MM.1S (cell line): ENCODE results near the gene DPYSL5.
"Not testable (repeated sequence)": the region's sequence is repeated elsewhere in the genome, so short reads cannot be mapped to it uniquely, and the experiment has no call there.

Source experiments
- DNase-seq: peaks from one replicate; pipeline ENCODE4 v3.0.0-alpha.2; 2015
- H2AFZ ChIP-seq: fragments of 300-600 bp; sonication (generic); 2 replicates; pipeline ENCODE4 v1.6.0; 2016; ENCODE audit warnings: antibody characterized with exemption, low read length
- H3F3A ChIP-seq: fragments of 300-600 bp; sonication (generic); 2 replicates; pipeline ENCODE4 v1.6.1; 2016; ENCODE audit warnings: mild to moderate bottlenecking, antibody characterized with exemption, low read length, moderate library complexity, mixed read lengths; ENCODE audit not compliant: insufficient read depth
- H3K27ac ChIP-seq: fragments of 300-600 bp; sonication (generic); 2 replicates; pipeline ENCODE4 v1.5.1; 2016; ENCODE audit warnings: mild to moderate bottlenecking, low read length
- H3K27me3 ChIP-seq: fragments of 300-600 bp; sonication (generic); replicated peaks from 2 replicates; pipeline ENCODE4 v1.6.0; 2016; ENCODE audit warnings: low read length; ENCODE audit not compliant: insufficient read depth
- H3K36me3 ChIP-seq: fragments of 300-600 bp; sonication (generic); replicated peaks from 2 replicates; pipeline ENCODE4 v1.6.1; 2016; ENCODE audit warnings: mild to moderate bottlenecking, low read length, mixed read lengths; ENCODE audit not compliant: insufficient read depth
- H3K4me1 ChIP-seq: fragments of 300-600 bp; sonication (generic); 2 replicates; pipeline ENCODE4 v1.6.1; 2016; ENCODE audit warnings: low read length, mixed read lengths
- H3K4me2 ChIP-seq: fragments of 300-600 bp; sonication (generic); 2 replicates; pipeline ENCODE4 v1.6.0; 2016; ENCODE audit warnings: low read depth, low read length
- H3K4me3 ChIP-seq: fragments of 300-600 bp; sonication (generic); 2 replicates; pipeline ENCODE4 v1.5.1; 2016; ENCODE audit warnings: low read length, mixed read lengths
- H3K79me2 ChIP-seq: fragments of 300-600 bp; sonication (generic); 2 replicates; pipeline ENCODE4 v1.6.1; 2016; ENCODE audit warnings: mixed run types, low read length, mixed read lengths
- H3K9ac ChIP-seq: fragments of 300-600 bp; sonication (generic); 2 replicates; pipeline ENCODE4 v1.6.1; 2016; ENCODE audit warnings: low read length, mixed read lengths
- H3K9me2 ChIP-seq: fragments of 300-600 bp; sonication (generic); replicated peaks from 2 replicates; pipeline ENCODE4 v1.6.1; 2016; ENCODE audit warnings: mild to moderate bottlenecking, low read length, mixed read lengths; ENCODE audit not compliant: insufficient read depth
- H3K9me3 ChIP-seq: fragments of 300-600 bp; sonication (generic); replicated peaks from 2 replicates; pipeline ENCODE4 v1.6.1; 2016; ENCODE audit warnings: mild to moderate bottlenecking, low read length, mixed read lengths; ENCODE audit not compliant: insufficient read depth
- H4K20me1 ChIP-seq: fragments of 300-600 bp; sonication (generic); 2 replicates; pipeline ENCODE4 v1.6.1; 2016; ENCODE audit warnings: mild to moderate bottlenecking, low read length, moderate library complexity, mixed read lengths; ENCODE audit not compliant: insufficient read depth
- CTCF ChIP-seq: fragments of 300-600 bp; sonication (generic); IDR thresholded peaks from 2 replicates; pipeline ENCODE4 v1.5.1; 2016; ENCODE audit warnings: antibody characterized with exemption, low read length, mixed read lengths
- EZH2 ChIP-seq: fragments of 300-600 bp; sonication (generic); optimal IDR thresholded peaks from 2 replicates; pipeline ENCODE3; 2017; ENCODE audit warnings: low read depth, mild to moderate bottlenecking, antibody characterized with exemption, low read length, mixed read lengths
- EZH2phosphoT487 ChIP-seq: fragments of 300-600 bp; sonication (generic); IDR thresholded peaks from 2 replicates; pipeline ENCODE4 v1.6.1; 2018; ENCODE audit warnings: antibody characterized with exemption, low read length

Gene DPYSL5

GRCh38 chr2:26812731-26813130 lies 35.2 kb upstream of the DPYSL5 start:
- no peaks in the 10 kb centered on the region for H3K36me3 ChIP-seq
- peaks cover 6% of the 10 kb centered on the region; the same call in 1 of the 2 replicates for H3K27me3 ChIP-seq
- H3K9ac ChIP-seq: no peak overlapping the region
- no peaks in the 10 kb centered on the region for H3K9me3 ChIP-seq
- no peaks in the 10 kb centered on the region for H4K20me1 ChIP-seq
- no peak overlapping the region for H3K4me2 ChIP-seq
- DNase-seq: no peak
- H3K9me2 ChIP-seq: no peaks in the 10 kb centered on the region
- no peaks in the 10 kb centered on the region for H3K4me1 ChIP-seq
- H3K79me2 ChIP-seq: no peaks in the 10 kb centered on the region
- TF ChIP-seq EZH2 (no peak), EZH2phosphoT487 (no peak), CTCF (no peak)
- H3F3A ChIP-seq: no peaks in the 10 kb centered on the region
- no peak overlapping the region for H3K4me3 ChIP-seq
- no peak overlapping the region for H3K27ac ChIP-seq
- no peak overlapping the region for H2AFZ ChIP-seq

GRCh38 chr2:26814072-26814765 lies 33.7 kb upstream of the DPYSL5 start:
- H3K27ac ChIP-seq, H3K4me1 ChIP-seq, H3K4me2 ChIP-seq, H3K36me3 ChIP-seq, H3K79me2 ChIP-seq, H3K9ac ChIP-seq, H2AFZ ChIP-seq, DNase-seq, H4K20me1 ChIP-seq, H3K4me3 ChIP-seq, H3F3A ChIP-seq, H3K9me3 ChIP-seq, H3K9me2 ChIP-seq: not testable (repeated sequence)
- peaks cover 10% of the 10 kb centered on the region for H3K27me3 ChIP-seq

GRCh38 chr2:26816893-26817292 lies 31.0 kb upstream of the DPYSL5 start:
- Histone ChIP-seq H3F3A (no peaks in the 10 kb centered on the region), H3K9ac (no peak overlapping the region), H3K9me3 (no peaks in the 10 kb centered on the region), H2AFZ (no peak overlapping the region), H3K27me3 (peaks cover 7% of the 10 kb centered on the region), H3K4me3 (no peak overlapping the region), H3K79me2 (no peaks in the 10 kb centered on the region), H3K4me2 (no peak overlapping the region), H3K9me2 (no peaks in the 10 kb centered on the region), H4K20me1 (no peaks in the 10 kb centered on the region), H3K27ac (no peak overlapping the region), H3K36me3 (no peaks in the 10 kb centered on the region), H3K4me1 (no peaks in the 10 kb centered on the region)
- TF ChIP-seq EZH2phosphoT487 (no peak), CTCF (no peak), EZH2 (no peak)
- peak; percentile 31 for DNase-seq

GRCh38 chr2:26818255-26818654 lies 29.7 kb upstream of the DPYSL5 start:
- no peaks in the 10 kb centered on the region for H3F3A ChIP-seq
- no peak overlapping the region for H3K9ac ChIP-seq
- no peaks in the 10 kb centered on the region for H3K4me1 ChIP-seq
- no peaks in the 10 kb centered on the region for H3K79me2 ChIP-seq
- no peak overlapping the region for H3K4me2 ChIP-seq
- no peaks in the 10 kb centered on the region for H3K9me2 ChIP-seq
- no peaks in the 10 kb centered on the region for H3K9me3 ChIP-seq
- H3K27ac ChIP-seq: no peak overlapping the region
- H3K36me3 ChIP-seq: no peaks in the 10 kb centered on the region
- no peak for DNase-seq
- TF ChIP-seq EZH2: no peak
- TF ChIP-seq EZH2phosphoT487: no peak
- no peak for TF ChIP-seq CTCF
- no peak overlapping the region for H2AFZ ChIP-seq
- no peaks in the 10 kb centered on the region for H4K20me1 ChIP-seq
- H3K27me3 ChIP-seq: peaks cover 6% of the 10 kb centered on the region
- H3K4me3 ChIP-seq: no peak overlapping the region
